COLO668 (cell line): ENCODE data around the gene EPHB4.
"Not testable (repeated sequence)": the region's sequence is repeated elsewhere in the genome, so short reads cannot be mapped to it uniquely, and the experiment has no call there.

ENCODE experiments used
- DNase-seq: peaks from one replicate; lab custom pipeline; 2025; ENCODE audit not compliant: unreplicated experiment; lab: John Stamatoyannopoulos, UW

Gene EPHB4

GRCh38 chr7:100791881-100792666, 35.2 kb downstream of the EPHB4 start:
- DNase-seq = no peak

GRCh38 chr7:100789055-100789454, 38.3 kb downstream of the EPHB4 start:
- DNase-seq = no peak

DNA sequence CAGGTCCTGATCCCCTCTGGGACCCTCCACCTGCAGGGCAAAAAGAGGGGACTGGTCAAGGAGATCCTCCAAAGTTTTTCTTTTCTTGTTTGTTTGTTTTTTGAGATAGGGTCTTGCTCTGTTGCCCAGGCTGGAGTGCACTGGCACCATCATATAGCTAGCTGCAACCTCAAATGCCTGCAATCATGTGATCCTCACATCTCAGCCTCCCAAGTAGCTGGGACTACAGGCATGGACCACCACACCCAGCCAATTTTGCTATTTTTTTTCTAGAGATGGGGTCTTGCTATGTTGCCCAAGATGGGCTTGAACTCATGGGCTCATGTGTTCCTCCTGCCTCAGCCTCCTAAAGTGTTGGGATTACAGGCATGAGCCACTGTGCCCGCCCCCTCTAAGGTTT, 41.0 kb downstream of the EPHB4 start:
- no peak for DNase-seq

DNA sequence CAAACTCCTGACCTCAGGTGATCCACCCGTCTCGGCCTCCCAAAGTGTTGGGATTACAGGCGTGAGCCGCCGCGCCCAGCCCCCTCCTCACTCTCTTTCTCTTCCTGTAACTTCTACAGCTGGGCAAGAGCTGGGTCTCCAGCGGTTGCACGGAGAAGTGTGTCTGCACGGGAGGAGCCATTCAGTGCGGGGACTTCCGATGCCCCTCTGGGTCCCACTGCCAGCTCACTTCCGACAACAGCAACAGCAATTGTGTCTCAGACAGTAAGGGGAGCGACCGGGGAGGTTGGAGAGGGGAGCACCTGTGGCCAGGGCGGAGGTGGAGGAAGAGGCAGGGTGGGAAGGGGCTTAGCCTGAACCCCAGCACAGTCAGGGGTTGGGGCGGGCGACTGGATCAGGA, 41.4 kb downstream of the EPHB4 start:
- no peak for DNase-seq

GRCh38 chr7:100783804-100784203, 43.5 kb downstream of the EPHB4 start:
- DNase-seq = no peak

DNA sequence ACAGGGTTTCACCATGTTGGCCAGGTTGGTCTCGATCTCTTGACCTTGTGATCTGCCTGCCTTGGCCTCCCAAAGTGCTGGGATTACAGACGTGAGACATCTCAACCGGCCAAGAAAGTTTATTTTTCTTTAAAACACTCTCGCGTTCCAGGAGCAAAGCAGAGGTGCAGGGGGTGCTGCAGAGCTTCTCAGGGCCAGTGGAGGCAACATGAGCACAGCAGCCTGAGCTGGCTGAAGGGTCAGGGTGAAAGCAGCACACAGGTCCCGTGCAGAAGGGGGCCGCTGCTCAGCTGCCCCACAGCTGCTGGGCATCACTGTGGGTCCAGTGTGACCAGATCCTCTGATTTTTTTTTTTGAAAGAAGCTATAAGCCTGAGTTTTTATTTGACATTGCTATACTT, 46.1 kb downstream of the EPHB4 start:
- no peak for DNase-seq

DNA sequence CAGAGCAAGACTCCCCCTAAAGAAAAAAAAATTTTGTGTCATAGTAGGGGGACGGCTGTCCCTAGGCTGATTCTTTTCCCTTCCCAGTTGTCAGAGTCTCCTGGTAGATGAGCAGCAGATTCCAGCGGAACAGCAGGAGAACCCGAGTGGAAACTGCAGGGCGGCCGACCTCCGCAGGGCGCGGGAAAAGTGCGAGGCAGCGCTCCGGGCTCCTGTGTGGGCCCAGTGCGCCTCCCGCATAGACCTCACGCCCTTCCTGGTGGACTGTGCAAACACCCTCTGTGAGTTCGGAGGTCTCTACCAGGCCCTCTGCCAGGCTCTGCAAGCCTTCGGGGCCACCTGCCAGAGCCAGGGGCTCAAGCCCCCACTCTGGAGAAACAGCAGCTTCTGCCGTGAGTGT, 48.0 kb downstream of the EPHB4 start:
- no peak for DNase-seq

DNA sequence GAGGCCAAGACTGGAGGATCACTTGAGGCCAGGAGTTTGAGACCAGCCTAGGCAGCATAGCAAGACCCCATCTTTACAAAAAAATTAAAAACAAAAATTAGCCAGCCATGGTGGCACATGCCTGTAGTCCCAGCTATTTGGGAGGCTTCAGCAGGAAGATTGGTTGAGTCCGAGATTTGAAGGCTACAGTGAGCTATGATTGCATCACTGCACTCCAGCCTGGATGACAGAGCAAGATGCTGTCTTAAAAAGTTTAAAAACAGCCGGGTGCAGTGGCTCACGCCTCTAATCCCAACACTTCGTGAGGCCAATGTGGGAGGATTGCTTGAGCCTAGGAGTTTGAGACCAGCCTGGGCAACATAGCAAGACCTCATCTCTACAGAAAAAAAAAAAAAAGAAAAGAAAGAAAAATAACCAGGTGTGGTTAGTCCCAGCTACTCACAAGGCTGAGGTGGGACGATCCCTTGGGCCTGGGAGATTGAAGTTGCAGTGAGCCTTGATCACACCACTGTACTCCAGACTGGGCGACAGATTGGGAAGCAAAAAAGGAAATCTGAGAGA, 49.2 kb downstream of the EPHB4 start:
- no peak for DNase-seq

- peak; percentile 35 for DNase-seq
Measured at GRCh38 chr7:100773491-100773890, 53.8 kb downstream of the EPHB4 start.

DNA sequence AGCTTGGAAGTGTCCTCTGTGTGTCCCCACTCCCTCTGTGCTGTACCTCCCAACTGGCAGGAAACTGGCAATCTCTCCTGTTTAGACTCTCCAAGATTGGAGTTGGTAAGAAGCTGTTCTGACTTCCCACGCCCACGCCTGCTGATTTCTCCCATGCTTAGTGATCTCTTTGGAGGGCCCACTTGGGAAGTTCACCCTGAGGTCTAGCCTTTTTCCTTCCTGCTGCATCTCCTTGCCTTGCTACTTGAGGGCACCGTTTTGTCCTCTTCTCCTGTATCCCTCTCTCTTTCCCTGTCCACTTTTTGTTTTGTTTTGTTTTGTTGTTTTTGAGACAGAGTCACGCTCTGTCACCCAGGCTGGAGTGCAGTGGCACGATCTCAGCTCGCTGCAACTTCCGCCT, 58.5 kb downstream of the EPHB4 start:
- no peak for DNase-seq

DNA sequence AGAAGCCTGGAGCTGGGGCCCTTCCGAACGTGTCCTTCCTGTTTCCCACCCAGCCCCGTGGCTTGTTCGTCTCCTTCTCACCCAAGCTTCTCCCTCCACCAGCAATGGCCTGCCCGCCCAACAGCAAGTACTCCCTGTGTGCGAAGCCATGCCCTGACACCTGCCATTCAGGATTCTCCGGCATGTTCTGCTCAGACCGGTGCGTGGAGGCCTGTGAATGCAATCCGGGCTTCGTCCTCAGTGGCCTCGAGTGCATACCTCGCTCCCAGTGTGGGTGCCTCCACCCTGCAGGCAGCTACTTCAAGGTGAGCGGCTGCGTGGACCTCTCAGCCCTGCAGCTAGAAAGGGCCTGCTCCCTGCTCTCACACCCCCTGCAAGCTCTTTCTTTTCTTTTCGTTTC, 62.1 kb downstream of the EPHB4 start:
- DNase-seq = no peak

- no peak for DNase-seq
Measured at GRCh38 chr7:100764841-100765240, 62.5 kb downstream of the EPHB4 start.

DNA sequence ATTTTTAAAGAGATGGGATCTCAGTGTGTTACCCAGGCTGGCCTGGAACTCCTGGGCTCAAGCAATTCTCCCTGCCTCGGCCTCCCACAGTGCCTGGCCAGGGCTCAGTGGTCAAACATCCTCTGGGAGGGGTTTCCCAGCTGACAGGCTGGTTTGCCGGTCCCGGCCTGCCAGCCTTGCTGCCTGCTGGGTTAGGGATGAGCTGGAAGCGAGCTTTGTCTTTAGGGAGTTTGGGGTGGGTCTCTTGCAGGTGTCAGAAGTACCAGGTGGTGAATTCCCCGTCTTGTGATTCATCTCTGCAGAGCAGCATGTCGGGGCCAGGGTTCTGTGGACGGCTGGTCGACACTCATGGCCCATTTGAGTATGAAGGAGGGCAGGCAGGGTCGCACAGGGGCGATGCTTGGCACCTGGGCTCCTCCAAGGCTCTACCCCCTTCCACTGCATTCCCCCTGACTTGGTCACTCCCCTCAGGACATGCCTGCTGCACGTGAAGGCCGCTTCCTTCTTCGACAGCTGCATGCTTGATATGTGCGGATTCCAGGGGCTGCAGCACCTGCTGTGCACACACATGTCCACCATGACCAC, 63.7 kb downstream of the EPHB4 start:
- no peak for DNase-seq

- DNase-seq = not testable (repeated sequence)
Measured at GRCh38 chr7:100762841-100763240, 64.5 kb downstream of the EPHB4 start.

DNA sequence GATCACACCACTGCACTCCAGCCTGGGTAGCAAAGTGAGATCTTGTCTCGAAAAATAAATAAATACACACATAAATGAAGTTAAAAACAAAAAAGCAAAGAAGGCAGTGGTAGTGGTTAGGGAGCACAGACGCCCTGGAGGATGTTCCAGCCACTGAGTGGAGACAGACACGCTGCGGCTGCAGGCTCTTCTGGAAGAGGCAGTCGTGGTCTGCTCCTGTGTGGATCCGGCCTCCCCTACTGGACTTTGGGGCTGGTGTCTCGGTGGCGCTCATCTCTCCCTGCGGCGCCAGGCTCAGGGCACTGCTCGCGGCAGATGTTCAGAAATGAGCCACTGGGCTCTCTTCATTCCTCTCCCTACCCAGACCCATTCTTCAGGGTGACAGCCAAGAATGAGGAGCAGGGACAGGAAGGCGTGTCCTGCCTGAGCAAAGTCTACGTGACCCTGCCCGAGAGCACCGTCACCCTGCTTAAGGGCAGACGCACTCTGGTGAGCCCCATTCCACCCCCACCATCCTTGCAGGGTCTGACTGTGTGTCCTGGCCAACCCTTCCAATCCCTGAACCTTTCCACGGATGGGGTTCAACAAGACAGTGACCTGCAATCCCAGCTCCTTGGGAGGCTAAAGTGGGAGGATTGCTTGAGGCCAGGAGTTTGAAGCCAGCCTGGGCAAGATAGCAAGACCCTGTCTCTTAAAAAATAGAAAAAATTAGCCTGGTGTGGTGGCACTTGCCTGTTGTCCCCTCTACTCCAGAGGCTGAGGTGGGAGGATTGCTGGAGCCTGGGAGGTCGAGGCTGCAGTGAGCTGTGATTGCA, 67.8 kb downstream of the EPHB4 start:
- no peak for DNase-seq

DNA sequence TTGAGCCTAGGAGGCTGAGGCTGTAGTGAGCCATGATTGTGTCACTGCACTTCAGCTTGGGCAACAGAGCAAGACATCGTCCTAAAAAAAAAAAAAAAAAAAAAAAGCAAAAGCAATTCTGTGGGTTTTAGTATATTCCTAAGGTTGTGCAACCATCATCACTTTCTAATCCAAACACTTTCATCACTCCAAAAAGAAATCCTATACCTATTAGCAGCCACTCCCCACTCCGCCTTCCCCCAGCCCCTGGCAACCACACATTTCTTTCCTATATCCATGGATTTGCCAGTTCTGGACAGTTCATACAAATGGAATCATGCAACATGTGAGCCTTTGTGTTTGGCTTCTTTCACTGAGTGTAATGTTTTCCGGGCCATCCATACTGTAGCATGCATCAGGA, 73.6 kb downstream of the EPHB4 start:
- no peak for DNase-seq

- DNase-seq = no peak
Measured at GRCh38 chr7:100752994-100753393, 74.3 kb downstream of the EPHB4 start.
